ENCODE results near the gene PTCRA.
A peak's percentile ranks its signal among the peaks of the same experiment; 100 is the strongest.
"Not testable (repeated sequence)": the region's sequence is repeated elsewhere in the genome, so short reads cannot be mapped to it uniquely, and the experiment has no call there.

Gene PTCRA

GRCh38 chr6:42942444-42942843, 26.6 kb downstream of the PTCRA start:
- no peak for DNase-seq

- DNase-seq: no peak
These were observed 32.1 kb downstream of the PTCRA start for GRCh38 chr6:42947950-42948349.

- no peak for DNase-seq
These were observed 36.5 kb downstream of the PTCRA start for GRCh38 chr6:42952389-42952788.

- not testable (repeated sequence) for DNase-seq
These were observed 38.6 kb downstream of the PTCRA start for GRCh38 chr6:42954405-42954804.

- no peak for DNase-seq
These were observed 42.3 kb downstream of the PTCRA start for GRCh38 chr6:42958125-42958524.

GRCh38 chr6:42959917-42960242, 44.0 kb downstream of the PTCRA start:
- no peak for DNase-seq

- DNase-seq: peak; percentile 43
These were observed 44.6 kb downstream of the PTCRA start, which contains the start of gene GNMT for GRCh38 chr6:42960243-42961019. TSS of gene GNMT (plus strand) at chr6:42960754. CDS start at chr6:42960768, 14 bp downstream.

GRCh38 chr6:42961020-42961470, 45.2 kb downstream of the PTCRA start:
- no peak for DNase-seq

- DNase-seq: no peak
These were observed 46.2 kb downstream of the PTCRA start for GRCh38 chr6:42962096-42962495.

GRCh38 chr6:42962502-42963178, 46.8 kb downstream of the PTCRA start:
- DNase-seq: no peak

- no peak for DNase-seq
These were observed 47.5 kb downstream of the PTCRA start for GRCh38 chr6:42963179-42963854.

- DNase-seq: peak; percentile 58
These were observed 48.2 kb downstream of the PTCRA start for GRCh38 chr6:42963855-42964605.

GRCh38 chr6:42966571-42966970, 50.7 kb downstream of the PTCRA start:
- no peak for DNase-seq

GRCh38 chr6:42967228-42967627, 51.4 kb downstream of the PTCRA start:
- no peak for DNase-seq

- DNase-seq: no peak
These were observed 52.4 kb downstream of the PTCRA start for GRCh38 chr6:42968126-42968701.

GRCh38 chr6:42968783-42969182, 52.9 kb downstream of the PTCRA start:
- DNase-seq: no peak

GRCh38 chr6:42969431-42969830, 53.6 kb downstream of the PTCRA start:
- no peak for DNase-seq

- DNase-seq: no peak
These were observed 54.1 kb downstream of the PTCRA start for GRCh38 chr6:42969934-42970333.

GRCh38 chr6:42970871-42971612, 55.2 kb downstream of the PTCRA start:
- peak; percentile 22 for DNase-seq

- no peak for DNase-seq
These were observed 56.0 kb downstream of the PTCRA start for GRCh38 chr6:42971746-42972327.

- DNase-seq: no peak
These were observed 58.1 kb downstream of the PTCRA start for GRCh38 chr6:42973926-42974325.
